K562 (cell line): ENCODE data around the gene CREB5. TPM values are rescaled to one million over a fixed set of nuclear protein-coding genes. Genes with fewer than 3 reads are reported as not detected.
A peak's percentile ranks its signal among the peaks of the same experiment; 100 is the strongest.

ENCODE experiments used
- ATAC-seq: fragments of 200-7000 bp; cut with Tn5 transposase; 3 replicates; pipeline ENCODE4 v1.9.1; 2020; ENCODE audit warnings: moderate library complexity
- BruUV-seq: library from RNA; stranded (reverse); fragments of 400-500 nt; replicated peaks from 2 replicates; lab custom pipeline; 2021; lab: Mats Ljungman, UMichigan
- CTCF ChIA-PET: fragments of 300-600 bp; formaldehyde crosslinking; extraction: SDS; loops from one replicate; lab custom pipeline; 2021; ENCODE audit warnings: low intra/inter-chr PET ratio; lab: Yijun Ruan, JAX
- POLR2A ChIA-PET: fragments of 300-600, 350-650 bp; sonication (Branson Sonifier 250); formaldehyde crosslinking; extraction: SDS; loops from one replicate; lab custom pipeline; 2021; ENCODE audit warnings: antibody characterized with exemption, inconsistent platforms; lab: Yijun Ruan, JAX
- DNase-seq, 4 experiments: peaks; one replicate each; pipeline versions ENCODE4 v3.0.0 to v3.0.0-alpha.2; 2011 to 2018; ENCODE audit warnings: low spot score in 3 of 4, mixed read lengths in 3 of 4; ENCODE audit errors: extremely low read depth in 1 of 4
- FAIRE-seq: peaks from 2 replicates; lab custom pipeline; 2011; peaks lifted over from hg19 to GRCh38; lab: Jason Lieb, UNC
- H2AFZ ChIP-seq: 2 replicates; pipeline ENCODE4 v1.6.0; 2011; ENCODE audit warnings: low read depth, low read length, control low read depth, inconsistent platforms
- H3K27ac ChIP-seq: fragments of 200-600 bp; 3 replicates; pipeline ENCODE4 v1.8.0; 2011; ENCODE audit warnings: low read depth, mild to moderate bottlenecking, control low read depth, inconsistent platforms, low read length, moderate library complexity, mixed read lengths; ENCODE audit errors: extremely low read depth
- H3K27me3 ChIP-seq, 2 experiments: fragments of 300-600 bp in 1 of 2; 2 replicates in 1 of 2; 3 replicates in 1 of 2; pipeline versions ENCODE4 v1.6.0 to v1.8.0; 2011; ENCODE audit warnings: inconsistent platforms in 2 of 2, low read length in 2 of 2, mild to moderate bottlenecking in 1 of 2, mixed read lengths in 1 of 2, moderate library complexity in 1 of 2; ENCODE audit not compliant: control insufficient read depth in 2 of 2, insufficient read depth in 2 of 2
- H3K36me3 ChIP-seq: fragments of 300-600 bp; 3 replicates; pipeline ENCODE4 v1.8.0; 2011; ENCODE audit warnings: mild to moderate bottlenecking, low read length, inconsistent platforms; ENCODE audit not compliant: control insufficient read depth, insufficient read depth
- H3K4me1 ChIP-seq, 2 experiments: fragments of 200-600 bp in 1 of 2; replicated peaks in 1 of 2; 2 replicates in 1 of 2; 3 replicates in 1 of 2; pipeline versions ENCODE4 v1.5.1 to v1.8.0; 2011; ENCODE audit warnings: inconsistent platforms in 2 of 2, low read length in 2 of 2, mild to moderate bottlenecking in 1 of 2, mixed read lengths in 1 of 2, moderate library complexity in 1 of 2; ENCODE audit not compliant: control insufficient read depth in 2 of 2, insufficient read depth in 2 of 2
- H3K4me2 ChIP-seq: 2 replicates; pipeline ENCODE4 v1.6.1; 2011; ENCODE audit warnings: low read length, control low read depth, inconsistent platforms, mixed read lengths; ENCODE audit not compliant: insufficient read depth
- H3K4me3 ChIP-seq: fragments of 200-600 bp; sonication (generic), shearing (Covaris generic); 2 replicates; pipeline ENCODE4 v1.5.1; 2016; ENCODE audit warnings: control low read depth, inconsistent platforms
- H3K79me2 ChIP-seq: fragments of 200-600 bp; 3 replicates; pipeline ENCODE4 v1.8.0; 2011; ENCODE audit warnings: low read length, inconsistent platforms; ENCODE audit not compliant: control insufficient read depth, insufficient read depth
- H3K9ac ChIP-seq, 2 experiments: 2 replicates each; pipeline versions ENCODE4 v1.6.0 to v1.6.1; 2011; ENCODE audit warnings: low read depth in 2 of 2, low read length in 2 of 2, control low read depth in 1 of 2, inconsistent platforms in 1 of 2, mild to moderate bottlenecking in 1 of 2, mixed read lengths in 1 of 2; ENCODE audit not compliant: insufficient read depth in 1 of 2
- H3K9me1 ChIP-seq: one replicate; pipeline ENCODE4 v1.6.0; 2011; ENCODE audit warnings: inconsistent platforms, mild to moderate bottlenecking, low read length, moderate library complexity; ENCODE audit not compliant: control insufficient read depth, insufficient read depth
- H3K9me3 ChIP-seq: replicated peaks from 2 replicates; pipeline ENCODE4 v1.5.1; 2011; ENCODE audit warnings: low read depth, low read length, inconsistent platforms; ENCODE audit not compliant: control insufficient read depth, insufficient read depth
- H4K20me1 ChIP-seq: replicated peaks from 2 replicates; pipeline ENCODE4 v1.6.1; 2011; ENCODE audit warnings: low read length, inconsistent platforms, mixed read lengths; ENCODE audit not compliant: control insufficient read depth, insufficient read depth
- ATF7 ChIP-seq: fragments of 450-650 bp; IDR thresholded peaks from 2 replicates; pipeline ENCODE4 v1.7.1; 2014; ENCODE audit warnings: mild to moderate bottlenecking, moderate library complexity
- CEBPG ChIP-seq, 3 experiments: fragments of 200-800 bp in 1 of 3; sonication (Bioruptor generic) in 1 of 3; sonication (generic) in 1 of 3; formaldehyde crosslinking in 1 of 3; IDR thresholded peaks in 2 of 3; conservative IDR thresholded peaks in 1 of 3; 2 replicates each; pipeline versions ENCODE4 v1.6.1 to v1.8.0; 2016 to 2022; ENCODE audit warnings: missing compliant biosample characterization in 2 of 3, missing genetic modification characterization in 2 of 3, mild to moderate bottlenecking in 1 of 3, missing genetic modification reagents in 1 of 3
- L3MBTL2 ChIP-seq: fragments of 450-650 bp; IDR thresholded peaks from 2 replicates; pipeline ENCODE4 v1.6.1; 2016; ENCODE audit warnings: mild to moderate bottlenecking, moderate library complexity
- LCOR ChIP-seq: sonication (generic); formaldehyde crosslinking; IDR thresholded peaks from 2 replicates; pipeline ENCODE4 v1.8.0; 2022; ENCODE audit warnings: mild to moderate bottlenecking, missing genetic modification reagents
- MEIS2 ChIP-seq: fragments of 450-650 bp; IDR thresholded peaks from 2 replicates; pipeline ENCODE4 v1.6.1; 2014; ENCODE audit warnings: mild to moderate bottlenecking; ENCODE audit not compliant: partially characterized antibody
- NCOA4 ChIP-seq: fragments of 450-650 bp; IDR thresholded peaks from 2 replicates; pipeline ENCODE4 v1.6.1; 2018; ENCODE audit warnings: mild to moderate bottlenecking; ENCODE audit not compliant: partially characterized antibody
- NFE2 ChIP-seq: IDR thresholded peaks from 2 replicates; pipeline ENCODE4 v1.6.1; 2014; ENCODE audit warnings: antibody characterized with exemption, low read depth
- NR2F6 ChIP-seq: fragments of 450-650 bp; formaldehyde crosslinking; IDR thresholded peaks from 2 replicates; pipeline ENCODE4 v1.4.0; 2020; ENCODE audit warnings: mild to moderate bottlenecking
- PKNOX1 ChIP-seq: fragments of 450-650 bp; IDR thresholded peaks from 2 replicates; pipeline ENCODE4 v1.6.1; 2016
- POLR2AphosphoS2 ChIP-seq: IDR thresholded peaks from 2 replicates; pipeline ENCODE4 v1.6.1; 2012; ENCODE audit warnings: low read length, improper control_type of control experiment
- RAD21 ChIP-seq, 2 experiments: fragments of 250-450 bp in 1 of 2; fragments of 450-650 bp in 1 of 2; sonication (Bioruptor Pico) in 1 of 2; formaldehyde crosslinking in 1 of 2; IDR thresholded peaks in 1 of 2; conservative IDR thresholded peaks in 1 of 2; 2 replicates each; pipeline versions ENCODE4 v1.4.0 to v1.8.0; 2020 to 2022; ENCODE audit warnings: mild to moderate bottlenecking in 2 of 2, moderate library complexity in 1 of 2
- RBFOX2 ChIP-seq: fragments of 200-400 bp; formaldehyde crosslinking; IDR thresholded peaks from 2 replicates; pipeline ENCODE4 v1.6.1; 2017; ENCODE audit warnings: low read depth, mild to moderate bottlenecking, low read length, moderate library complexity
- ZNF12 ChIP-seq: sonication (generic); formaldehyde crosslinking; IDR thresholded peaks from 2 replicates; pipeline ENCODE4 v1.4.0; 2020; ENCODE audit warnings: mild to moderate bottlenecking, missing genetic modification reagents
- ZNF212 ChIP-seq: fragments of 450-650 bp; formaldehyde crosslinking; IDR thresholded peaks from 2 replicates; pipeline ENCODE4 v1.4.0; 2020; ENCODE audit warnings: mild to moderate bottlenecking
- WGBS: fragments of 100-300 bp; shearing (Covaris generic); methylation state at CpG from one replicate; pipeline ENCODE4 v1.1.6; 2016; ENCODE audit warnings: low coverage, mixed read lengths; ENCODE audit not compliant: insufficient coverage; ENCODE audit errors: missing lambda C conversion rate; 5-methylcytosine and 5-hydroxymethylcytosine counted together
- in situ Hi-C: fragments of 300-500 bp; cut with MboI; formaldehyde crosslinking; loops from 4 replicates; pipeline ENCODE4 v1.15.0; 2018; ENCODE audit warnings: inconsistent platforms, mixed read lengths
- intact Hi-C: fragments of 100-400 bp; cut with micrococcal nuclease; formaldehyde crosslinking; loops from 2 replicates; pipeline ENCODE4 v1.14.2; 2022
- polyA plus RNA-seq, 8 experiments: library from polyadenylated mRNA; depleted of rRNA in 4 of 8; stranded (reverse) in 5 of 8; unstranded in 3 of 8; fragments of >200 nt; fragmentation: Nextera tagmentation in 2 of 8; fragmentation: Illumina TruSeq in 1 of 8; extraction: Ambion mirVana in 2 of 8; extraction: Trizol in 1 of 8; gene quantifications; 2 replicates each; pipeline versions ENCODE4 v1.2.1 to v1.2.3, GENCODE V29; 2011 to 2014; ENCODE audit warnings: inconsistent platforms in 1 of 8, missing spikeins in 1 of 8
- total RNA-seq, 7 experiments: library from RNA; depleted of rRNA in 6 of 7; stranded (reverse); fragments of >200 nt in 6 of 7; fragmentation: Illumina TruSeq in 2 of 7; extraction: Trizol in 2 of 7; gene quantifications; 2 replicates each; pipeline versions ENCODE4 v1.2.1 to v1.2.3, GENCODE V29; 2011 to 2021; ENCODE audit warnings: low replicate concordance in 1 of 7
- TF ChIP-seq, protein P1 (sequence below), 2 experiments: fragments of 450-650 bp in 1 of 2; sonication (generic) in 1 of 2; formaldehyde crosslinking in 1 of 2; IDR thresholded peaks in 1 of 2; conservative IDR thresholded peaks in 1 of 2; 2 replicates each; pipeline versions ENCODE4 v1.6.1 to v1.8.1; 2016 to 2023; ENCODE audit warnings: mild to moderate bottlenecking in 2 of 2, moderate library complexity in 2 of 2, inconsistent platforms in 1 of 2, missing genetic modification reagents in 1 of 2

Gene CREB5
- total and polyA plus RNA-seq, 9 of the 15 experiments (the other 6 are each of a cell fraction or from before 2014, with no cell fraction given) = 0.33 to 6.4 (median 1.8) TPM

GRCh38 chr7:28458732-28459131, 46.4 kb downstream of the CREB5 start:
- H3K4me3 ChIP-seq = no peak overlapping the region
- H3K79me2 ChIP-seq = no peaks in the 10 kb centered on the region
- ATAC-seq (peak; percentile 94), DNase-seq (peak in 3 of 4 experiments; percentile 11 to 12 (median 12)), FAIRE-seq (no peak)
- no peaks in the 10 kb centered on the region; a peak in 2 of 5 replicates for H3K27me3 ChIP-seq
- in situ Hi-C loops (no loop called here), intact Hi-C loops (no loop called here)
- ChIA-PET CTCF (no interaction called here), POLR2A (no interaction called here)
- no peak overlapping the region for H3K27ac ChIP-seq
- no peaks in the 10 kb centered on the region for H3K36me3 ChIP-seq
- no peak overlapping the region for H3K9ac ChIP-seq
- BruUV-seq = no TSS peak
- H4K20me1 ChIP-seq = no peaks in the 10 kb centered on the region
- TF ChIP-seq L3MBTL2 = peak; percentile 52; the same call in 1 of the 2 replicates
- no peak for TF ChIP-seq LCOR
- TF ChIP-seq ATF7 = peak; percentile 42; the same call in 1 of the 2 replicates
- 0 out of 2 replicates have a peak, but pooled peaks have one; percentile 21 for TF ChIP-seq RBFOX2
- TF ChIP-seq, protein P1, sequence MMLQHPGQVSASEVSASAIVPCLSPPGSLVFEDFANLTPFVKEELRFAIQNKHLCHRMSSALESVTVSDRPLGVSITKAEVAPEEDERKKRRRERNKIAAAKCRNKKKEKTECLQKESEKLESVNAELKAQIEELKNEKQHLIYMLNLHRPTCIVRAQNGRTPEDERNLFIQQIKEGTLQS (IDR thresholded peaks at IDR 0.05) = peak; percentile 25; the same call in 1 of the 2 replicates
- TF ChIP-seq, protein P1 (CRISPR knock-in tag; conservative IDR thresholded peaks at IDR 0.05) = no peak
- no peak for TF ChIP-seq NCOA4
- TF ChIP-seq NFE2 = no peak
- TF ChIP-seq ZNF212 (CRISPR knock-in tag) = no peak
- TF ChIP-seq PKNOX1 = 0 out of 2 replicates have a peak, but pooled peaks have one; percentile 13
- TF ChIP-seq ZNF12 (CRISPR knock-in tag) = no peak
- peak; percentile 19 for TF ChIP-seq MEIS2
- 0 out of 4 replicates have a peak, but pooled peaks of 1 of the 2 experiments have one; percentile 6 for TF ChIP-seq RAD21 (CRISPR knock-in tag; conservative IDR thresholded peaks at IDR 0.05 in 1 of 2, IDR thresholded peaks at IDR 0.05 in 1 of 2)
- no peak for TF ChIP-seq POLR2AphosphoS2
- TF ChIP-seq NR2F6 (CRISPR knock-in tag) = no peak
- peak; percentile 14; the same call in 1 of the 2 replicates for TF ChIP-seq CEBPG (CRISPR knock-in tag; IDR thresholded peaks at IDR 0.05)
- TF ChIP-seq CEBPG (tag; conservative IDR thresholded peaks at IDR 0.05 in 1 of 2, IDR thresholded peaks at IDR 0.05 in 1 of 2) = no peak
- H3K4me1 ChIP-seq = no peaks in the 10 kb centered on the region; a peak in 1 of 5 replicates
- H3K4me2 ChIP-seq = 0 out of 2 replicates have a peak overlapping the region, but pooled peaks have one; percentile 14
- 4% methylated on average over 8 of the region's 8 CpGs for WGBS
- no peak overlapping the region for H2AFZ ChIP-seq
- no peaks in the 10 kb centered on the region for H3K9me1 ChIP-seq
- no peaks in the 10 kb centered on the region for H3K9me3 ChIP-seq
